Pons (tissue), 1 donor: ENCODE results near the gene KCNK4.
A peak's percentile ranks its signal among the peaks of the same experiment; 100 is the strongest.

Experiments used
- DNase-seq: peaks from one replicate; pipeline ENCODE4 v3.0.0-alpha.2; 2016; ENCODE audit warnings: low spot score

KCNK4 gene

DNA sequence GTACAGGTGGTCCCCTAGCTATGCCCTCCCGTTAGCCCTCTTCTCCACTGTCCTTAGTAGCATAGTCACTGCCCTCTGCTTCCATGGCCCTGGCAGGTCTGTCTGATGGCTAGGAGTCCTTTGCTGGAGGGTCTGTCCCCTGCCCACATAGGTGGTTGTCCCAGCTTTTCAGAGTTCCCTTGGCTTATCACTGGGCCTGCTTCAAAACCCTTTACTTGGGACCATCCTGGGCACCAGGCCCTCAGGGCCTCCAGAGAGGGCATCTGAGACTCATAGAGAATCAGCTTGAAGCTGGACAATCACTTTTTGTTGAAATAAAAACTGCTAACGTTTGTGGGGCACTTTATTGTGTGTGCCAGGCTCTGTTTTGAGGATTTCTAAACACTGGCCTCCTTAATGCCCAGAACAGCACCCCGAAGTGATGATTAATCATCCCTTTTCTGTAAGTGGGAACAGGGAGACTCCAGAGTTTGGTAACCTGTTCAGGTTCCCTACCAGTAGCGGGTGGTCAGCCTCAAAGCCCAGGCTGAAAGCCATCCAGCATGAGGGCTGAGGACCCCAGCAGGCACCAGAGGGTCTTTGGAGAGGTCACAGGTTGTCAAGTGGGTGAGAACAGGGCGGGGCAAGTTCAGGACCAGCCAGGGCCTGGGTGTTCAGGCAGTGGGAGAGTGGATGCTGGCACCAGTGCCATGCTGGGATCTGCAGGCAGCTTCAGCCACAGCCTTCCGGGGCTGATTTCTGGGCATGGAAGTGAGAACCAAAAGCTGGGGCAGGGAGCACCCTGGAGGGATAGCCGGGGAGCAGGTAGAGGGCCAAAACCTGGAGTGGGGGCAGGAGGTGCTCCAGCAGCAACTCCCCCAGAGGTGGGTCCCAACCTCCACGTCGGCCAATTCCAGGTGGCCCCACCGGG lies 495 bp upstream of the KCNK4 start:
- no peak for DNase-seq

GRCh38 chr11:64291752-64292459 lies 804 bp downstream of the KCNK4 start:
- DNase-seq: no peak

- DNase-seq: no peak
Measured at GRCh38 chr11:64292460-64293254, 1.6 kb downstream of the KCNK4 start.

DNA sequence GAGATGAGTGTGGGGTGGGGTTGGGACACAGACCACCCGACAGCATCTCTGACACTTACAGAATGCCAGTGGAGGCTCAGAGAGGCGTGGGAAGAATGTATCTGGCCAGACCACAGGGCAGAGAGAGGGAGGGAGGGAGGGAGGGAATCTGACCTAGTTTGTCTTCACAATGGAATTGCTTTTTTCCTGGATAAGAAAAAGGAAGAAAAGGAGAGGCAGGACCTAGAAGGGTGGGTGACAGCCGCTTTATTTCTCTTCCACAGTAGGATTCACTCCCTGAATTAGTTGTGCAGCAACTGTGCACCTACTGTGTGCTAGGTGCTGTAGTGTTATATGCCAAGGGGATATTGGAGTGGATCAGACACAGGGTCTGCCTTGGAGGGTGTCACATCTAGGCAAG lies 3.7 kb downstream of the KCNK4 start:
- no peak for DNase-seq

DNA sequence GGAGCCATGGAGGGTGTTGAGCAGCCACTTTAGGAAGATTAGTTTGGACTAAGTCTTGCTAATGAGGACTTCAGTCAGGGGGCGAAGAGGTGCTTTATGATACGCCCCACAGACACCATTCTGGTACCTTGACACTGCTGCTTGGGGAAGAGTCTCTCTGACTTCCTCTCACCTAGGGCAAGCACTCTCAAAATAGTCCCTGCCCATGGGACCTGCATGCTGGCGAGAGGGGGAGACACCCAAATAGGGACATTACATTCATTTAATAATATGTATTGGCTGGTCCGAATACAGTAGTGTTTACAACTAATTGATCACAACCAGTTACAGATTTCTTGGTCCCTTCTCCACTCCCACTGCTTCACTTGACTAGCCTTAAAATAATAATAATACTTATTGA lies 4.7 kb downstream of the KCNK4 start:
- no peak for DNase-seq

GRCh38 chr11:64296236-64296635 lies 5.1 kb downstream of the KCNK4 start:
- DNase-seq: no peak

- DNase-seq: no peak
Measured at GRCh38 chr11:64296830-64297698, 6.0 kb downstream of the KCNK4 start.

DNA sequence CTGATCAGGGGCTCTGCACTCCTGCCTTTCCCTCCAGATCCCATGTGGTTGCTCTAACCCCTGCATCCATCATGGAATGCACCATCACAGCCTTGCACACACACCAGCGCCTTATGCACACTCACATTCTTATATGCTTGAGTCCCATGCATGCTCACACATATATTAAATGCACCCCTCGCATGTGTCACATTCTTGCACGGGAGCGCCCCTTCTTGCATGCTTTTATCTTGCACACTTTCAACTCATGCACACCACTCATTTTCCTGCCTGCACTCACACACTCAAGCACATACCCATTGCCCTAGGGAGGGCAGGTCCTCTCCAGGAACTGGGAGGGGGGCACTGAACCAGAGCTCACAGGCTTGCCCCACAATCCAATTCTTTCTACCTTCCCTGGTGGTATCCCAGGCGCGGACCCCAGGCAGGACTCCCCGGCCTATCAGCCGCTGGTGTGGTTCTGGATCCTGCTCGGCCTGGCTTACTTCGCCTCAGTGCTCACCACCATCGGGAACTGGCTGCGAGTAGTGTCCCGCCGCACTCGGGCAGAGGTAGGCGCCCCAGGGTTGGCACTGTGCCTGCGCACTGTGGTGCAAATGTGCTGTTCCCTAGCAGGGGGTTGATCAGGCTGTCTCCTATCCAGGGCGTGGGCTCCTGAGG lies 6.7 kb downstream of the KCNK4 start:
- no peak for DNase-seq

GRCh38 chr11:64298966-64299846 lies 8.1 kb downstream of the KCNK4 start:
- no peak for DNase-seq

DNA sequence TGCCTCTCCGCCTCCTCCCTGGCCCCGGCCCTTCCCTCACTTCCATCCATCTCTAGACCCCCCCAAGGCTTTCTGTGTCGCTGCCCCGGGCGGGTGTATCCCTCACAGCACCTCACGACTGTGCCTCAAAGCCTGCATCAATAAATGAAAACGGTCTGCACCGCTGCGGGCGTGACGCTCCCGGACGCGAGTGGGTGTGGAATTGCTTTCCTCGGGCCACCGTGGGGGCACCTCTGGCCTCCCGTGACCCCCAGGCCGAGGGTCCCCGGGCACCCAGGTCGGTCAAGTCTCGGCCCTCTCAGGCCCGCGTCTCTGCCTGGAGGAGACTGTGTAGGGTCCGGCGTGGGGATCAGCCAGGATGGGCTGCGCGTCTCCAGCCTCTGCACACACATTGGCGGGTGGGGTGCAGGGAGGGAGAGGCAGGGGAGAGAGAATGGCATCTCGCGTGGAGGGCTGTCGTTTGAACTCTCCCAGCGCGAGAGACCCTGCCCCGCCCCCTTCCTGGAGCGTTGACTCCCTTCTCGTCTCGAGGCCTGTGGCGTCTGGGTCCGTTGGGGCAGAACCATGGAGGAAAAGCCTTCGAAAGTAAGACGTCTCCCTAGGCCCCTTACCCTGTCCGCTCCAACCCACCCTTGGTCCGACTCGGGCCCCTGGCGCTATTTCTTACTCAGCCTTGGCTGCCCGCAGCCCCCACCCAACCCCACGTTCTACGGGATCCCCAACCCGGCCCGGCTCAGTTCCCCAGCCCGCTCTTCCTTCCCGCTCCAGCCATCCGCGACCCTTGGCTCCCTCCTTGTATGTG lies 8.9 kb downstream of the KCNK4 start, which contains the start of gene CATSPERZ:
CATSPERZ (plus strand) TSS at position 512 of the 802 bp plus-strand sequence; CDS start at position 565, 53 bp downstream.
- no peak for DNase-seq

GRCh38 chr11:64303109-64304031 lies 12.3 kb downstream of the KCNK4 start:
- DNase-seq: no peak

- DNase-seq: no peak
Measured at GRCh38 chr11:64304032-64304315, 12.9 kb downstream of the KCNK4 start.

- DNase-seq: peak; percentile 88
Measured at GRCh38 chr11:64304316-64305072, 13.4 kb downstream of the KCNK4 start.

DNA sequence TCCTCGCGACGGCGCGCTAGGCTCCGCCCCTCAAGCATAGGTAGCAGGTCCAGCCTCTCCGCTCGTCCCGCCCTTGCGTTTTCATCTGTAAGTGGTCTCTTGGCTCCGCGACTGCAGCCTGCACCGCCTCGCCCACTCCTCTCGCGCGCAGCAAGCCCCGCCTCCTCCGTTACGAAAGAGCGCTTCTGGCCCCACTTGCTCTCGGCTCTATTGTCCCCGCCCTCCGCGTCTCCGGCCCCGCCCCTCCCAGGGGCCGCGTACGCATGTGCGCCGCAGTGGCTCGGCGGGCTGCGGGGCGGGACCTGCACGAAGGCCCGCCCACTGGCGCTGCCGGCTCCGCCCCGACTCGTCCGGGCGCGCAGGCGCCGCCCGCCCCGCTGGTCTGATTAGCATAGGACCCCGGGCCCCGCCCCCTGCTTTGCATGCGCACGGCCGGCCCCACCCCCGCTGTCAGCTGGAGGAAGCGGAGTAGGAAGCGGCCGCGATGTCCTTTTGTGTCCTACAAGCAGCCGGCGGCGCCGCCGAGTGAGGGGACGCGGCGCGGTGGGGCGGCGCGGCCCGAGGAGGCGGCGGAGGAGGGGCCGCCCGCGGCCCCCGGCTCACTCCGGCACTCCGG lies 14.1 kb downstream of the KCNK4 start, which contains the start of gene ESRRA:
ESRRA (plus strand) TSS at position 450 of the 616 bp plus-strand sequence. CDS start 1,656 bp downstream, outside the sequence.
- DNase-seq: peak; percentile 98

GRCh38 chr11:64305691-64306562 lies 14.8 kb downstream of the KCNK4 start:
- no peak for DNase-seq

GRCh38 chr11:64306563-64306875 lies 15.4 kb downstream of the KCNK4 start:
- DNase-seq: no peak
